ENCODE data around the gene SCAMP5.

SCAMP5 gene

GRCh38 chr15:74964794-74965193 lies 30.6 kb upstream of the SCAMP5 start:
- no peak for DNase-seq (ENCODE audit: low read depth, low spot score)

GRCh38 chr15:74967670-74968069 lies 27.7 kb upstream of the SCAMP5 start:
- no peak overlapping the region for H3K4me3 ChIP-seq (ENCODE audit: low read length)
- no peak for DNase-seq (ENCODE audit: low read depth, low spot score)

More at GRCh38 chr15:74964794-74965193, 30.6 kb upstream of the SCAMP5 start:
- no peak overlapping the region for H3K4me3 ChIP-seq (ENCODE audit: low read length)

GRCh38 chr15:74976159-74976558 lies 19.2 kb upstream of the SCAMP5 start:
- H3K4me3 ChIP-seq (ENCODE audit: low read length), result no peak overlapping the region
- DNase-seq (ENCODE audit: low read depth, low spot score), result no peak

- H3K4me3 ChIP-seq (ENCODE audit: low read length), result no peak overlapping the region
- no peak for DNase-seq (ENCODE audit: low read depth, low spot score)
Observed at GRCh38 chr15:74977599-74977998, 17.8 kb upstream of the SCAMP5 start.

GRCh38 chr15:74978077-74978476 lies 17.3 kb upstream of the SCAMP5 start:
- H3K4me3 ChIP-seq (ENCODE audit: low read length), result no peak overlapping the region
- DNase-seq (ENCODE audit: low read depth, low spot score), result no peak

- DNase-seq (ENCODE audit: low read depth, low spot score), result peak; percentile 34
- H3K4me3 ChIP-seq (ENCODE audit: low read length), result no peak overlapping the region
Observed at GRCh38 chr15:74978503-74978902, 16.9 kb upstream of the SCAMP5 start.

- no peak for DNase-seq (ENCODE audit: low read depth, low spot score)
Observed at GRCh38 chr15:74982183-74982582, 13.2 kb upstream of the SCAMP5 start.

GRCh38 chr15:74983725-74984231 lies 11.6 kb upstream of the SCAMP5 start:
- no peak for DNase-seq (ENCODE audit: low read depth, low spot score)

More at GRCh38 chr15:74982183-74982582, 13.2 kb upstream of the SCAMP5 start:
- no peak overlapping the region for H3K4me3 ChIP-seq (ENCODE audit: low read length)

GRCh38 chr15:74988007-74988800 lies 7.2 kb upstream of the SCAMP5 start:
- DNase-seq (ENCODE audit: low read depth, low spot score), result peak; percentile 35
- no peak overlapping the region for H3K4me3 ChIP-seq (ENCODE audit: low read length)

More at GRCh38 chr15:74983725-74984231, 11.6 kb upstream of the SCAMP5 start:
- H3K4me3 ChIP-seq (ENCODE audit: low read length), result no peak overlapping the region

GRCh38 chr15:74989527-74989926 lies 5.8 kb upstream of the SCAMP5 start:
- DNase-seq (ENCODE audit: low read depth, low spot score), result no peak
- no peak overlapping the region for H3K4me3 ChIP-seq (ENCODE audit: low read length)

- no peak for DNase-seq (ENCODE audit: low read depth, low spot score)
- H3K4me3 ChIP-seq (ENCODE audit: low read length), result no peak overlapping the region
Observed at GRCh38 chr15:74992619-74993018, 2.7 kb upstream of the SCAMP5 start.

- H3K4me3 ChIP-seq (ENCODE audit: low read length), result no peak overlapping the region
- DNase-seq (ENCODE audit: low read depth, low spot score), result no peak
Observed at GRCh38 chr15:74994236-74994635, 1.1 kb upstream of the SCAMP5 start.

- no peak overlapping the region for H3K4me3 ChIP-seq (ENCODE audit: low read length)
- DNase-seq (ENCODE audit: low read depth, low spot score), result no peak
Observed at GRCh38 chr15:74994685-74995084, 678 bp upstream of the SCAMP5 start.

- no peak for DNase-seq (ENCODE audit: low read depth, low spot score)
- peak overlapping the region; percentile 68 for H3K4me3 ChIP-seq (ENCODE audit: low read length)
Observed at GRCh38 chr15:74995779-74996765, 709 bp downstream of the SCAMP5 start.

- no peak for DNase-seq (ENCODE audit: low read depth, low spot score)
- H3K4me3 ChIP-seq (ENCODE audit: low read length), result no peak overlapping the region
Observed at GRCh38 chr15:74997141-74997540, 1.8 kb downstream of the SCAMP5 start.

GRCh38 chr15:74997543-74997942 lies 2.2 kb downstream of the SCAMP5 start:
- DNase-seq (ENCODE audit: low read depth, low spot score), result no peak

GRCh38 chr15:75001310-75001709 lies 5.9 kb downstream of the SCAMP5 start:
- no peak for DNase-seq (ENCODE audit: low read depth, low spot score)
- H3K4me3 ChIP-seq (ENCODE audit: low read length), result no peak overlapping the region

More at GRCh38 chr15:74997543-74997942, 2.2 kb downstream of the SCAMP5 start:
- H3K4me3 ChIP-seq (ENCODE audit: low read length), result no peak overlapping the region

- DNase-seq (ENCODE audit: low read depth, low spot score), result no peak
Observed at GRCh38 chr15:75002398-75002797, 7.0 kb downstream of the SCAMP5 start.

GRCh38 chr15:75007216-75007615 lies 11.9 kb downstream of the SCAMP5 start:
- no peak for DNase-seq (ENCODE audit: low read depth, low spot score)
- H3K4me3 ChIP-seq (ENCODE audit: low read length), result no peak overlapping the region

More at GRCh38 chr15:75002398-75002797, 7.0 kb downstream of the SCAMP5 start:
- no peak overlapping the region for H3K4me3 ChIP-seq (ENCODE audit: low read length)

GRCh38 chr15:75008221-75008625 lies 12.9 kb downstream of the SCAMP5 start:
- no peak overlapping the region for H3K4me3 ChIP-seq (ENCODE audit: low read length)
- DNase-seq (ENCODE audit: low read depth, low spot score), result no peak

Measured in Jurkat, Clone E6-1 (cell line).